VCaP (cell line): ENCODE results near the gene PIAS4.

Source experiments
- H3K27ac ChIP-seq: fragments of 450-650 bp; 2 replicates; pipeline ENCODE4 v1.5.1; 2017
- TF ChIP-seq, protein P1 (sequence below): fragments of 450-650 bp; conservative IDR thresholded peaks from 2 replicates; pipeline ENCODE4 v1.5.1; 2017; ENCODE audit warnings: mild to moderate bottlenecking, moderate library complexity

PIAS4 gene

GRCh38 chr19:3980353-3981251 is 26.9 kb upstream of the PIAS4 start:
- TF ChIP-seq, protein P1, sequence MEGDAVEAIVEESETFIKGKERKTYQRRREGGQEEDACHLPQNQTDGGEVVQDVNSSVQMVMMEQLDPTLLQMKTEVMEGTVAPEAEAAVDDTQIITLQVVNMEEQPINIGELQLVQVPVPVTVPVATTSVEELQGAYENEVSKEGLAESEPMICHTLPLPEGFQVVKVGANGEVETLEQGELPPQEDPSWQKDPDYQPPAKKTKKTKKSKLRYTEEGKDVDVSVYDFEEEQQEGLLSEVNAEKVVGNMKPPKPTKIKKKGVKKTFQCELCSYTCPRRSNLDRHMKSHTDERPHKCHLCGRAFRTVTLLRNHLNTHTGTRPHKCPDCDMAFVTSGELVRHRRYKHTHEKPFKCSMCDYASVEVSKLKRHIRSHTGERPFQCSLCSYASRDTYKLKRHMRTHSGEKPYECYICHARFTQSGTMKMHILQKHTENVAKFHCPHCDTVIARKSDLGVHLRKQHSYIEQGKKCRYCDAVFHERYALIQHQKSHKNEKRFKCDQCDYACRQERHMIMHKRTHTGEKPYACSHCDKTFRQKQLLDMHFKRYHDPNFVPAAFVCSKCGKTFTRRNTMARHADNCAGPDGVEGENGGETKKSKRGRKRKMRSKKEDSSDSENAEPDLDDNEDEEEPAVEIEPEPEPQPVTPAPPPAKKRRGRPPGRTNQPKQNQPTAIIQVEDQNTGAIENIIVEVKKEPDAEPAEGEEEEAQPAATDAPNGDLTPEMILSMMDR = no peak
- peak overlapping the region; percentile 8; the same call in 1 of the 2 replicates for H3K27ac ChIP-seq

DNA sequence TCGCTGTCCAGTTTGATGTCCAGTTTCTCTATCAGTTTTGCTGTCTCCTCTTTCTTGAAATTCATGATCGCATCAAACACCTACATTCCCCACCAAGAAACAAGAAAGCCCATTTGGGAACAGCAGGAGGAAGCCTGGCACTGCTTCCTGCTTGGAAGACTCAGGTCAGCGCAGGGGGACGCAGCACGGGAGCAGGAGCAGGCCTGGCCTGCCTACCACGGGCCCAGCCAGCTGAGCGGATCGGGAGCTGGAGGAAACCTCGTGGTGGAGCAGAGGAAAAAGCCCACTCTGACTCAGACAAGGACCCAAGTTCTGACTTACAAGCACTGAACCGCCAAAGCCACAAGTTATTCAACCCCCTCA is 26.2 kb upstream of the PIAS4 start:
- peak overlapping the region; percentile 8; the same call in 1 of the 2 replicates for H3K27ac ChIP-seq

GRCh38 chr19:3981736-3982681 is 25.5 kb upstream of the PIAS4 start:
- TF ChIP-seq, protein P1 = no peak
- H3K27ac ChIP-seq = peak overlapping the region; percentile 8

More for the DNA sequence above, 26.2 kb upstream of the PIAS4 start:
- TF ChIP-seq, protein P1 = no peak

DNA sequence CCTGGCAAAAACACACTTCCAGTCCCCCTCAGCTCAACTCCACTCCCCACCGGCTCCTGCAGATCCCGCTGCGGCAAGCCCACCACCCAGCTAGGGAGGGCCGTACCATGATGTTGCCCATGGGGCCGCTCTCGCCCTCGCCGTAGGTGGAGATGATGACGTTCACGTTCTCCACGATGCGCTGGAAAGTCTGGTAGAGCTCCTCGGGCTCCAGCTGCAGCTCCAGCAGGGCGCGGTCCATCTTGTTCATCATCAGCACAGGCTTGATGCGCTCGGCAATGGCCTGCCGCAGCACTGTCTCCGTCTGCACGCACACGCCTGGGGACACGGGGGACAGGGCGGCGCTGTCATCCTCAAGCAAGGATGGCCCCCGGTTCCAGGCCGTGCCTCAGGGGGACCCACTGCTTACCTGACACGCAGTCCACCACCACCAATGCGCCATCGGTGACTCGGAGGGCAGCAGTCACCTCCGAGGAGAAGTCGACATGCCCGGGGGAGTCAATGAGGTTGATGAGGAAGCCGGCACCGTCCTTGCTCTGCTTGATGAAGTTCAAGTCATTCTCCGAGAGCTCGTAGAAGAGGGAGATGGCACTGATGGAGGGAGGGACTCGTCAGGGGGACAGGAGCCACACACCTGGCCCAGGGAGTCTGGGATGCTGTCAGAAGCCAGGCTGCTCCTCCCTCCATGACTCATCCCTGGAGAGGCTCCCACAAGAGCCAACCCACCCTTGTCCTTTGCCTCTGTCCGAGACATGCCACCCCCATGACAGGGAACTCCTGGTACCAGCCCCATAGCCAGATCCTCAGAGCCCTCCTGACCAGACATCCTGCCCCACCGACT is 24.6 kb upstream of the PIAS4 start:
- peak overlapping the region; percentile 84; the same call in 1 of the 2 replicates for H3K27ac ChIP-seq
- TF ChIP-seq, protein P1 = no peak

DNA sequence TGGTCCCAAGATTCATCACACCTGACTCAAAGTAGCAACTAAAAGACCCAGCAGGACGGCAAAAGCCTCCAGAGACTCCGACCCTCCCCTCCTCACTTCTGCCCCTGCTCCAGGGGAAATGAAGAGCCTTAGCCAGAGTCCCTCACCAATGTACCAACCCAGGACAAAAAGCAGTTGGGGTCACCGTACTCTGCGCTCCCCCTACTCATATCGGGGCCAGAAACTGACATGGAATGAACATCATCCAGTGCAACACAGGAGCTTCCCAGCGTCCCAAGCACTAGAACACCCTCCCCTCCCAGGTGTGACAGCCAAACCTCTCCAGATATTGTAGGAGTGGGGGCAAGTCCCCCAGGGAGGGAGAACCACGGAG is 24.0 kb upstream of the PIAS4 start:
- TF ChIP-seq, protein P1 = no peak
- peak overlapping the region; percentile 84 for H3K27ac ChIP-seq

GRCh38 chr19:3983936-3984583 is 23.5 kb upstream of the PIAS4 start:
- TF ChIP-seq, protein P1 = no peak
- H3K27ac ChIP-seq = peak overlapping the region; percentile 84
